K562 (cell line): ENCODE data around the gene APEX1.

Source experiments
- CHD1 ChIP-seq: fragments of 200-600 bp; sonication (generic); IDR thresholded peaks from one replicate; pipeline ENCODE4 v1.6.1; 2012; ENCODE audit warnings: mild to moderate bottlenecking, moderate library complexity, low read length, inconsistent platforms
- GABPA ChIP-seq: fragments of 200-800 bp; sonication (Bioruptor generic); conservative IDR thresholded peaks from 2 replicates; pipeline ENCODE4 v1.6.1; 2016; ENCODE audit warnings: low read depth, missing genetic modification characterization, missing compliant biosample characterization
- MXD1 ChIP-seq: fragments of 250-450 bp; sonication (Bioruptor Pico); IDR thresholded peaks from 2 replicates; pipeline ENCODE4 v1.8.0; 2021; ENCODE audit warnings: borderline replicate concordance, mild to moderate bottlenecking, moderate library complexity; ENCODE audit not compliant: poor library complexity, severe bottlenecking
- SMAD1 ChIP-seq: fragments of 150-350 bp; IDR thresholded peaks from 2 replicates; pipeline ENCODE4 v1.6.1; 2014; ENCODE audit warnings: low read length, low read depth; ENCODE audit not compliant: partially characterized antibody
- TFE3 ChIP-seq: fragments of 450-650 bp; formaldehyde crosslinking; IDR thresholded peaks from 2 replicates; pipeline ENCODE4 v1.4.0; 2020; ENCODE audit warnings: mild to moderate bottlenecking, mixed read lengths
- XRCC5 ChIP-seq: fragments of 200-400 bp; formaldehyde crosslinking; IDR thresholded peaks from 2 replicates; pipeline ENCODE4 v1.6.1; 2017; ENCODE audit warnings: low read depth, mild to moderate bottlenecking, low read length
- TF ChIP-seq, protein P1 (sequence below): fragments of 200-800 bp; sonication (Bioruptor generic); IDR thresholded peaks from 2 replicates; pipeline ENCODE4 v1.6.1; 2016; ENCODE audit warnings: missing genetic modification characterization, missing compliant biosample characterization
- TF ChIP-seq, protein P2 (sequence below): IDR thresholded peaks from 2 replicates; pipeline ENCODE4 v1.6.1; 2014; ENCODE audit warnings: antibody characterized with exemption

DNA sequence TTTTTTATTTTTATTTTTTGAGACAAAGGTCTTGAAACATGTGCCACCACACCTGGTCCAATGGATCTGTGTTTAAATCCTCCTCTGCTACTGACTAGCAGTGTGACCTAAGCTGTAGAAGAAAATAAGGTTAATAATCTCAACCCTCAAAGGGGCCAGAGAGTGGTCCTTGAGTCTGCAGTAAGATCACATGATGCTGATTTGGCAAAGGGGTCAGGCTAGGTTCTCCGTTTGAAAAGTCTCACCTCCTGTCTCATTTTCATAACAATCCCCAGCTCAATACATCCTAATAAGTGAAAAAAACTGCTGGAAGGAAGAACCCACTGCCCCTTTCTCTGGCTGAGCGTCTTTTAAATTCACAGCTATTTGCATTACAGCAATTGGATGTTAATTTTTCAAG lies 33.8 kb upstream of the APEX1 start:
- no peak for TF ChIP-seq TFE3
- no peak for TF ChIP-seq MXD1 (CRISPR knock-in tag)
- TF ChIP-seq, protein P1, sequence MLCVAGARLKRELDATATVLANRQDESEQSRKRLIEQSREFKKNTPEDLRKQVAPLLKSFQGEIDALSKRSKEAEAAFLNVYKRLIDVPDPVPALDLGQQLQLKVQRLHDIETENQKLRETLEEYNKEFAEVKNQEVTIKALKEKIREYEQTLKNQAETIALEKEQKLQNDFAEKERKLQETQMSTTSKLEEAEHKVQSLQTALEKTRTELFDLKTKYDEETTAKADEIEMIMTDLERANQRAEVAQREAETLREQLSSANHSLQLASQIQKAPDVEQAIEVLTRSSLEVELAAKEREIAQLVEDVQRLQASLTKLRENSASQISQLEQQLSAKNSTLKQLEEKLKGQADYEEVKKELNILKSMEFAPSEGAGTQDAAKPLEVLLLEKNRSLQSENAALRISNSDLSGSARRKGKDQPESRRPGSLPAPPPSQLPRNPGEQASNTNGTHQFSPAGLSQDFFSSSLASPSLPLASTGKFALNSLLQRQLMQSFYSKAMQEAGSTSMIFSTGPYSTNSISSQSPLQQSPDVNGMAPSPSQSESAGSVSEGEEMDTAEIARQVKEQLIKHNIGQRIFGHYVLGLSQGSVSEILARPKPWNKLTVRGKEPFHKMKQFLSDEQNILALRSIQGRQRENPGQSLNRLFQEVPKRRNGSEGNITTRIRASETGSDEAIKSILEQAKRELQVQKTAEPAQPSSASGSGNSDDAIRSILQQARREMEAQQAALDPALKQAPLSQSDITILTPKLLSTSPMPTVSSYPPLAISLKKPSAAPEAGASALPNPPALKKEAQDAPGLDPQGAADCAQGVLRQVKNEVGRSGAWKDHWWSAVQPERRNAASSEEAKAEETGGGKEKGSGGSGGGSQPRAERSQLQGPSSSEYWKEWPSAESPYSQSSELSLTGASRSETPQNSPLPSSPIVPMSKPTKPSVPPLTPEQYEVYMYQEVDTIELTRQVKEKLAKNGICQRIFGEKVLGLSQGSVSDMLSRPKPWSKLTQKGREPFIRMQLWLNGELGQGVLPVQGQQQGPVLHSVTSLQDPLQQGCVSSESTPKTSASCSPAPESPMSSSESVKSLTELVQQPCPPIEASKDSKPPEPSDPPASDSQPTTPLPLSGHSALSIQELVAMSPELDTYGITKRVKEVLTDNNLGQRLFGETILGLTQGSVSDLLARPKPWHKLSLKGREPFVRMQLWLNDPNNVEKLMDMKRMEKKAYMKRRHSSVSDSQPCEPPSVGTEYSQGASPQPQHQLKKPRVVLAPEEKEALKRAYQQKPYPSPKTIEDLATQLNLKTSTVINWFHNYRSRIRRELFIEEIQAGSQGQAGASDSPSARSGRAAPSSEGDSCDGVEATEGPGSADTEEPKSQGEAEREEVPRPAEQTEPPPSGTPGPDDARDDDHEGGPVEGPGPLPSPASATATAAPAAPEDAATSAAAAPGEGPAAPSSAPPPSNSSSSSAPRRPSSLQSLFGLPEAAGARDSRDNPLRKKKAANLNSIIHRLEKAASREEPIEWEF = no peak
- TF ChIP-seq, protein P2, sequence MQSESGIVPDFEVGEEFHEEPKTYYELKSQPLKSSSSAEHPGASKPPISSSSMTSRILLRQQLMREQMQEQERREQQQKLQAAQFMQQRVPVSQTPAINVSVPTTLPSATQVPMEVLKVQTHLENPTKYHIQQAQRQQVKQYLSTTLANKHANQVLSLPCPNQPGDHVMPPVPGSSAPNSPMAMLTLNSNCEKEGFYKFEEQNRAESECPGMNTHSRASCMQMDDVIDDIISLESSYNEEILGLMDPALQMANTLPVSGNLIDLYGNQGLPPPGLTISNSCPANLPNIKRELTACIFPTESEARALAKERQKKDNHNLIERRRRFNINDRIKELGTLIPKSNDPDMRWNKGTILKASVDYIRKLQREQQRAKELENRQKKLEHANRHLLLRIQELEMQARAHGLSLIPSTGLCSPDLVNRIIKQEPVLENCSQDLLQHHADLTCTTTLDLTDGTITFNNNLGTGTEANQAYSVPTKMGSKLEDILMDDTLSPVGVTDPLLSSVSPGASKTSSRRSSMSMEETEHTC = no peak
- TF ChIP-seq GABPA (tag) = no peak
- TF ChIP-seq CHD1 = no peak
- TF ChIP-seq XRCC5 = no peak
- no peak for TF ChIP-seq SMAD1
